Measurements from ENCODE around the gene ERGIC1.

ERGIC1 gene

GRCh38 chr5:172959824-172960799, 126.1 kb downstream of the ERGIC1 start:
- peak overlapping the region; percentile 81 for H3K4me3 ChIP-seq (ENCODE audit: low read depth, low read length)
- no peak for TF ChIP-seq CTCF (conservative IDR thresholded peaks at IDR 0.05; ENCODE audit: low read depth, low read length)
- DNase-seq (ENCODE audit: low read depth) = no peak

- TF ChIP-seq CTCF (conservative IDR thresholded peaks at IDR 0.05; ENCODE audit: low read depth, low read length) = no peak
- H3K4me3 ChIP-seq (ENCODE audit: low read depth, low read length) = no peak overlapping the region
- no peak for DNase-seq (ENCODE audit: low read depth)
Measured at GRCh38 chr5:172969921-172970320, 135.9 kb downstream of the ERGIC1 start.

GRCh38 chr5:172971482-172971881, 137.4 kb downstream of the ERGIC1 start:
- no peak overlapping the region for H3K4me3 ChIP-seq (ENCODE audit: low read depth, low read length)
- no peak for DNase-seq (ENCODE audit: low read depth)
- no peak for TF ChIP-seq CTCF (conservative IDR thresholded peaks at IDR 0.05; ENCODE audit: low read depth, low read length)

GRCh38 chr5:172972552-172972951, 138.5 kb downstream of the ERGIC1 start:
- TF ChIP-seq CTCF (conservative IDR thresholded peaks at IDR 0.05; ENCODE audit: low read depth, low read length) = no peak
- no peak overlapping the region for H3K4me3 ChIP-seq (ENCODE audit: low read depth, low read length)
- no peak for DNase-seq (ENCODE audit: low read depth)

- no peak overlapping the region for H3K4me3 ChIP-seq (ENCODE audit: low read depth, low read length)
- no peak for TF ChIP-seq CTCF (conservative IDR thresholded peaks at IDR 0.05; ENCODE audit: low read depth, low read length)
- DNase-seq (ENCODE audit: low read depth) = peak; percentile 82
Measured at GRCh38 chr5:172973127-172973916, 139.3 kb downstream of the ERGIC1 start.

GRCh38 chr5:172973931-172974330, 139.9 kb downstream of the ERGIC1 start:
- peak; percentile 69 for DNase-seq (ENCODE audit: low read depth)
- TF ChIP-seq CTCF (conservative IDR thresholded peaks at IDR 0.05; ENCODE audit: low read depth, low read length) = no peak
- no peak overlapping the region for H3K4me3 ChIP-seq (ENCODE audit: low read depth, low read length)

All from choroid plexus epithelial cell (primary cell).